Parathyroid adenoma (tissue), 2 donors: ENCODE measurements around the gene DGKG.

Experiments
- H2AFZ ChIP-seq: fragments of 300-600 bp; sonication (generic); one replicate; pipeline ENCODE4 v1.7.0; 2017; ENCODE audit warnings: antibody characterized with exemption, mild to moderate bottlenecking
- H3K27ac ChIP-seq: fragments of 300-600 bp; sonication (generic); one replicate; pipeline ENCODE4 v1.7.0; 2017
- H3K27me3 ChIP-seq: fragments of 300-600 bp; sonication (generic); one replicate; pipeline ENCODE4 v1.7.0; 2017; ENCODE audit warnings: low read length; ENCODE audit not compliant: control insufficient read depth, insufficient read depth
- H3K36me3 ChIP-seq: fragments of 300-600 bp; sonication (generic); one replicate; pipeline ENCODE4 v1.7.0; 2017; ENCODE audit warnings: low read length; ENCODE audit not compliant: control insufficient read depth, insufficient read depth
- H3K4me1 ChIP-seq: fragments of 300-600 bp; sonication (generic); one replicate; pipeline ENCODE4 v1.7.0; 2017; ENCODE audit warnings: control low read depth
- H3K4me2 ChIP-seq: fragments of 300-600 bp; sonication (generic); one replicate; pipeline ENCODE4 v1.7.0; 2017; ENCODE audit warnings: low read length
- H3K4me3 ChIP-seq: fragments of 300-600 bp; sonication (generic); one replicate; pipeline ENCODE4 v1.7.0; 2017; ENCODE audit warnings: low read depth, low read length
- H3K79me2 ChIP-seq: fragments of 300-600 bp; sonication (generic); one replicate; pipeline ENCODE4 v1.7.0; 2017; ENCODE audit warnings: control low read depth
- H3K9ac ChIP-seq: fragments of 300-600 bp; sonication (generic); one replicate; pipeline ENCODE4 v1.7.0; 2017; ENCODE audit warnings: mild to moderate bottlenecking
- H3K9me3 ChIP-seq: fragments of 300-600 bp; sonication (generic); one replicate; pipeline ENCODE4 v1.7.0; 2017; ENCODE audit warnings: low read length; ENCODE audit not compliant: control insufficient read depth
- TF ChIP-seq, protein P1 (sequence below): fragments of 300-600 bp; sonication (generic); IDR thresholded peaks from one replicate; pipeline ENCODE4 v1.7.0; 2017; ENCODE audit warnings: antibody characterized with exemption, mild to moderate bottlenecking
- donor health status: primary hyperparathyroidism.

DGKG gene

DNA sequence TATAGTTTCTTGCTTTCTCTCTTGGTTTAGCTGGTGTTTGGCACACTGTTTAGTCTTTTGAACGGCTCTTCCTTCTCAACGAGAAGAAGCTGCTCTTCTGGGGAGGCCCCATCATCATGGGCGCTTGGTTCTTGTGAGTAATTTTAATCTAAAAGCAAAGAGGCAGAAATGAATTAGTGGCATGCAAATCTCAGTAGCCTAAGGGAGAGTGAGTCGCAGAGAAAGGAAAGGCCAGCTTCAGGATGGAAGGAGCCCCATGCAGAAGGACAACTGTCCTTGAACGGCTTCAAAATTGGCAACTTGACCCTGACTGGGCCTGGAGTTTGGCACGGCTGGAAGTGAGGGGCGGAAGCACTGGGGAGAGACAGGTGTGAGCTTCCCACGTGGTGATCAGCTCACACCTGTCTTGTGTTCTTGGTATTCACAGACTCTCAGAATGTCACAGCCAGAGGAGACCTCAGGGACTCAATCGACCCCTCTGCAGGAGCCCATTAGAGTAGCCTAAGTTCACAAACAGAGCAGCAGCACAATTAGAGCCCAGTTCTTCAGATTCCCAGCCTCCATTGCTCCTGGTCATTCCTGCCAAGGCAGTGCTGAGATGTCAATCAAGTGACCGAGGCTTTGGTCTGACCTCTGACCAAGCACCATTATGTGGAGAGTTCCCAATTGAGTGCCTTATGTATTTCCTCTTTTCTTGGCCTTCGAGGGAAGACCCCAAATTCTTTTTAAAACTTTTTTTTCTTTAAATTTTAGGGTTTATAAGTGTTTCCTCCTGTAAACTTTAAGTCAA lies 211.8 kb downstream of the DGKG start:
- Histone ChIP-seq H3K79me2 (no peaks in the 10 kb centered on the region), H2AFZ (no peak overlapping the region), H3K4me1 (no peaks in the 10 kb centered on the region), H3K4me3 (no peak overlapping the region), H3K4me2 (no peak overlapping the region), H3K36me3 (no peaks in the 10 kb centered on the region), H3K27me3 (no peaks in the 10 kb centered on the region), H3K27ac (no peak overlapping the region), H3K9me3 (no peaks in the 10 kb centered on the region), H3K9ac (no peak overlapping the region)
- TF ChIP-seq, protein P1, sequence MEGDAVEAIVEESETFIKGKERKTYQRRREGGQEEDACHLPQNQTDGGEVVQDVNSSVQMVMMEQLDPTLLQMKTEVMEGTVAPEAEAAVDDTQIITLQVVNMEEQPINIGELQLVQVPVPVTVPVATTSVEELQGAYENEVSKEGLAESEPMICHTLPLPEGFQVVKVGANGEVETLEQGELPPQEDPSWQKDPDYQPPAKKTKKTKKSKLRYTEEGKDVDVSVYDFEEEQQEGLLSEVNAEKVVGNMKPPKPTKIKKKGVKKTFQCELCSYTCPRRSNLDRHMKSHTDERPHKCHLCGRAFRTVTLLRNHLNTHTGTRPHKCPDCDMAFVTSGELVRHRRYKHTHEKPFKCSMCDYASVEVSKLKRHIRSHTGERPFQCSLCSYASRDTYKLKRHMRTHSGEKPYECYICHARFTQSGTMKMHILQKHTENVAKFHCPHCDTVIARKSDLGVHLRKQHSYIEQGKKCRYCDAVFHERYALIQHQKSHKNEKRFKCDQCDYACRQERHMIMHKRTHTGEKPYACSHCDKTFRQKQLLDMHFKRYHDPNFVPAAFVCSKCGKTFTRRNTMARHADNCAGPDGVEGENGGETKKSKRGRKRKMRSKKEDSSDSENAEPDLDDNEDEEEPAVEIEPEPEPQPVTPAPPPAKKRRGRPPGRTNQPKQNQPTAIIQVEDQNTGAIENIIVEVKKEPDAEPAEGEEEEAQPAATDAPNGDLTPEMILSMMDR: no peak

DNA sequence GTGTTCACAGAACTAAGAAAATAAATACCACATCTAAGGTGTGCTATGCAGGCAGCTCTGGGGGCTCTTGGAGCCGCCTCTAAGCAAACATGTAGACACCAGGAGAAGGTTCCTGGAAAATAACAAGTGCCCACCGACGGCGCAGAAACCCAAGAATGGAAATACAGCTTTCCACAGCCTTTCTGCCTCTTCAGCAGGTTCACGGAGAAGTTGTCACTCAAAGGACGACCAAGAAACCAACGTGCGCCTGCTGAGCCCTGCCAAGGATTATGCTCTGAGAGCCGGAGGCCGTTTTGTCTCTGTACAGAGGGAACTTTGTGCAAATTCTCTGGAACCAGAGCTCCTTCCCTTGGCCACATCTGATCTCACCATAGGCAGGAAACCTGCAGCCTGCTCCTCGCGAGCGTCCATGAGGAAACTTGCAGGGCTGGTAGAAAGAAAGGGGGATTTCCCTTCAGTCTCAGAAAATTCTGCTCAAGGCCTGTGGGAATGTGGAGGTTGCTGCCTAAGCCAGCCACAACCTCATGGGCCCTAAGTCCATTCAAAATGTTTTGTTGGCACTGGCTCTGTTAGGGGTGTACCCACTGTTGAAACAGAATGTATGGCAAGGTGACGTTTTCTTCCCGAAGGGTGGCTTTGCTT lies 212.6 kb downstream of the DGKG start:
- no peaks in the 10 kb centered on the region for H3K9me3 ChIP-seq
- no peaks in the 10 kb centered on the region for H3K79me2 ChIP-seq
- H3K36me3 ChIP-seq: no peaks in the 10 kb centered on the region
- no peaks in the 10 kb centered on the region for H3K27me3 ChIP-seq
- TF ChIP-seq, protein P1: no peak
- no peak overlapping the region for H3K4me3 ChIP-seq
- no peak overlapping the region for H2AFZ ChIP-seq
- no peak overlapping the region for H3K27ac ChIP-seq
- no peak overlapping the region for H3K4me2 ChIP-seq
- H3K4me1 ChIP-seq: no peaks in the 10 kb centered on the region
- H3K9ac ChIP-seq: no peak overlapping the region

DNA sequence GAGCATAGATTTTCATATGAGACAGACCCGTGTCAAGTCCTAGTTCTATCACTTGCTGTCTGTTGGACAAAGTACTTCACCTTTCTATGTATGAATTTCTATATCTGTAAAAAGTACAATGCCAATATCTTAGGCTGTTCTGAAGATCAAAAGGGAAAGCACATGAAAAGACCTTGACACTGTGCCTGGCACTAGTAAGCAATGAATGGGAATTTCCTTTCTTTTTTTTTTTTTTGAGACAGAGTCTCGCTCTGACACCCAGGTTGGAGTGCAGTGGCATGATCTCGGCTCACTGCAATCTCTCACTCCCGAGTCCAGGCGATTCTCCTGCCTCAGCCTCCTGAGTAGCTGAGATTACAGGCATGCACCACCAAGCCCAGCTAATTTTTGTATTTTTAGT lies 217.8 kb downstream of the DGKG start:
- TF ChIP-seq, protein P1: no peak
- Histone ChIP-seq H3K9me3 (no peaks in the 10 kb centered on the region), H3K79me2 (no peaks in the 10 kb centered on the region), H3K27me3 (no peaks in the 10 kb centered on the region), H3K4me3 (no peak overlapping the region), H2AFZ (no peak overlapping the region), H3K9ac (no peak overlapping the region), H3K36me3 (no peaks in the 10 kb centered on the region), H3K4me2 (no peak overlapping the region), H3K4me1 (no peaks in the 10 kb centered on the region), H3K27ac (no peak overlapping the region)

DNA sequence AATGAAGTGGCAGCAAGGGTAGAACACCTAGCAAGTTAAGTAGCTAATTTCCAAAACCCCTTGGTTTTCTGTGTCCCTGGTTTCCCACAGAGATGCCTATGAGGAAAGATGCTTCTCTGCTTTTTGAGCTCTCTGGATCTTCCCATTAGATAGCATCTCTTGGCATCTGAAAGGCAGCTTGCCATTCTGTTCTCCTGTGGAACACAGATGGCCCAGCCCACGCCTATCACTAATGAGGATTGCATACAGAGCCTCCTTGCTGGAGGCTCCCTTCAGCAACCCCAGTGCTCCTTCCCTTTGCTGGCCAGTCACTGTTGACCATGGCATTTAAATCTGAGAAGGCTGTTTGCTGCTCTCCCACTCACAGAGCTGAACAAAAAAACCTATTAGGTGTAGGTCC lies 218.8 kb downstream of the DGKG start:
- Histone ChIP-seq H3K9ac (no peak overlapping the region), H3K36me3 (no peaks in the 10 kb centered on the region), H3K27me3 (no peaks in the 10 kb centered on the region), H3K4me2 (no peak overlapping the region), H3K4me1 (no peaks in the 10 kb centered on the region), H3K79me2 (no peaks in the 10 kb centered on the region), H3K27ac (no peak overlapping the region), H3K9me3 (no peaks in the 10 kb centered on the region), H2AFZ (no peak overlapping the region), H3K4me3 (no peak overlapping the region)
- TF ChIP-seq, protein P1: no peak
